PFSK-1 (cell line): ENCODE data around the gene AKR1E2.

ENCODE experiments used
- POLR2AphosphoS5 ChIP-seq: IDR thresholded peaks from 2 replicates; pipeline ENCODE4 v1.6.1; 2012; ENCODE audit warnings: low read depth, mild to moderate bottlenecking, control low read depth, low read length, moderate library complexity
- REST ChIP-seq, 2 experiments: IDR thresholded peaks; 2 replicates each; pipeline versions ENCODE4 v1.6.1 to v1.8.0; 2011 to 2012; ENCODE audit warnings: low read depth in 2 of 2, low read length in 2 of 2, control low read depth in 1 of 2, inconsistent platforms in 1 of 2, mild to moderate bottlenecking in 1 of 2, moderate library complexity in 1 of 2; ENCODE audit not compliant: insufficient read depth in 1 of 2
- SIN3A ChIP-seq: IDR thresholded peaks from 2 replicates; pipeline ENCODE4 v1.6.1; 2012; ENCODE audit warnings: mild to moderate bottlenecking, low read length, moderate library complexity, borderline replicate concordance; ENCODE audit not compliant: insufficient read depth
- TAF1 ChIP-seq: IDR thresholded peaks from 2 replicates; pipeline ENCODE4 v1.6.1; 2012; ENCODE audit warnings: low read length, control low read depth, borderline replicate concordance; ENCODE audit not compliant: insufficient read depth

- TF ChIP-seq REST (IDR thresholded peaks at IDR 0.05; ENCODE audit: insufficient read depth in 1 of 2, low read depth in 2 of 2, low read length in 2 of 2), result no peak
- TF ChIP-seq POLR2AphosphoS5, result no peak
- no peak for TF ChIP-seq TAF1
- no peak for TF ChIP-seq SIN3A
These were observed 42.3 kb downstream of the AKR1E2 start for GRCh38 chr10:4868357-4868657.
